ENCODE data around the gene VPS13C.

Gene VPS13C

DNA sequence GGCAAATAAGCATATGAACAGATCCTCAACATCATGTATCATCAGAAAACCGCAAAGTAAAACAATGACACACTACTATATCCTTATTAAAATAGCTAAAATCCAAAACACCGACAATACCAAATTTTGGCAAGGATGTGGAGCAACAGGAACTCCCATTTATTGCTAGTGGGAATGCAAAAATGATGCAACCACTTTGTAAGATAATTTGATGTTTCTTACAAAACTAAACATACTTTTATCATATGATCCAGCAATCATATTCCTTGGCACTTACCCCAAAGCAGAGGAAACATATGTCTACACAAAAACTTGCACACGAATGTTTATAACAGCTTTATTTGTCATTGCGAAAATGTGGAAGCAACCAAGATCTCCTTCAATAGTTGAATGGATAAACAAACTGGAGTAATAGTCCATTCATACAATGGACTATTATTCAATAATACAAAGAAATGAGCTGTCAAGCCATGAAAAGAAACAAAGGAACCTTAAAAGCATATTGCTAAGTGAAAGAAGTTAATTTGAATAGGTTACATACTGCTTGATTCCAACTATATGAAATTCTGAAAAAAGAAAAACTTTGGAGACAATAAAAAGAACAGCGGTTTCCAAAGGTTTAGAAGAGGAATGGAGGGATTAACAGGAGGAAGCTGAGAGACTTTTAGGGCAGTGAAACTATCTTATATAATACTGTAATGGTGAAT, 172.0 kb downstream of the VPS13C start:
- DNase-seq (ENCODE audit: low read depth) = no peak
- TF ChIP-seq, protein P1, sequence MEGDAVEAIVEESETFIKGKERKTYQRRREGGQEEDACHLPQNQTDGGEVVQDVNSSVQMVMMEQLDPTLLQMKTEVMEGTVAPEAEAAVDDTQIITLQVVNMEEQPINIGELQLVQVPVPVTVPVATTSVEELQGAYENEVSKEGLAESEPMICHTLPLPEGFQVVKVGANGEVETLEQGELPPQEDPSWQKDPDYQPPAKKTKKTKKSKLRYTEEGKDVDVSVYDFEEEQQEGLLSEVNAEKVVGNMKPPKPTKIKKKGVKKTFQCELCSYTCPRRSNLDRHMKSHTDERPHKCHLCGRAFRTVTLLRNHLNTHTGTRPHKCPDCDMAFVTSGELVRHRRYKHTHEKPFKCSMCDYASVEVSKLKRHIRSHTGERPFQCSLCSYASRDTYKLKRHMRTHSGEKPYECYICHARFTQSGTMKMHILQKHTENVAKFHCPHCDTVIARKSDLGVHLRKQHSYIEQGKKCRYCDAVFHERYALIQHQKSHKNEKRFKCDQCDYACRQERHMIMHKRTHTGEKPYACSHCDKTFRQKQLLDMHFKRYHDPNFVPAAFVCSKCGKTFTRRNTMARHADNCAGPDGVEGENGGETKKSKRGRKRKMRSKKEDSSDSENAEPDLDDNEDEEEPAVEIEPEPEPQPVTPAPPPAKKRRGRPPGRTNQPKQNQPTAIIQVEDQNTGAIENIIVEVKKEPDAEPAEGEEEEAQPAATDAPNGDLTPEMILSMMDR (IDR thresholded peaks at IDR 0.05; ENCODE audit: low read depth, low read length, missing control alignments) = no peak
- no peak overlapping the region for H3K4me3 ChIP-seq (ENCODE audit: low read depth, low read length)

- DNase-seq (ENCODE audit: low read depth) = no peak
- no peak overlapping the region for H3K4me3 ChIP-seq (ENCODE audit: low read depth, low read length)
- TF ChIP-seq, protein P1 (IDR thresholded peaks at IDR 0.05; ENCODE audit: low read depth, low read length, missing control alignments) = no peak
Observed at GRCh38 chr15:61880084-61880483, 180.2 kb downstream of the VPS13C start.

DNA sequence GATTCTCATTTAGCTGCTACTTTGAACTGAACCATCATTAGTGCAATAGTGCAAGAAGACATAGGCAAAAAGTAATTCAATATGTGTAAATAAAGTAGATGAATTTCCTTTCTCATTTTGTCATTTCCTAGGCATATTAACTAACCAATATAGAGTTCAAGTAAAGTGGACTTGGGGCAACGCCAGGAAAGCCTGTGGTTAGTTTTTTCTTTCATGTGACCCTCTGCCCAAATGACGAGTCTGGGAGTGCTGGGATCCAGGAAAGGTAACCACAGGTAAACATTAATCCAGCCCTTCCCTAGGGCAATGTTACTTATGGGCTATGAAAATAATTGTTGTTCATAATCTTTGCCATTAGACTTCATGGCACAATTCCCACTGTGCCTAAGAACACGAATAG, 181.0 kb downstream of the VPS13C start:
- no peak for DNase-seq (ENCODE audit: low read depth)

GRCh38 chr15:61871926-61872522, 188.2 kb downstream of the VPS13C start:
- no peak overlapping the region for H3K4me3 ChIP-seq (ENCODE audit: low read depth, low read length)
- TF ChIP-seq, protein P1 (IDR thresholded peaks at IDR 0.05; ENCODE audit: low read depth, low read length, missing control alignments) = peak; percentile 36
- DNase-seq (ENCODE audit: low read depth) = no peak

More for the DNA sequence above, 181.0 kb downstream of the VPS13C start:
- no peak overlapping the region for H3K4me3 ChIP-seq (ENCODE audit: low read depth, low read length)
- TF ChIP-seq, protein P1 (IDR thresholded peaks at IDR 0.05; ENCODE audit: low read depth, low read length, missing control alignments) = no peak

DNA sequence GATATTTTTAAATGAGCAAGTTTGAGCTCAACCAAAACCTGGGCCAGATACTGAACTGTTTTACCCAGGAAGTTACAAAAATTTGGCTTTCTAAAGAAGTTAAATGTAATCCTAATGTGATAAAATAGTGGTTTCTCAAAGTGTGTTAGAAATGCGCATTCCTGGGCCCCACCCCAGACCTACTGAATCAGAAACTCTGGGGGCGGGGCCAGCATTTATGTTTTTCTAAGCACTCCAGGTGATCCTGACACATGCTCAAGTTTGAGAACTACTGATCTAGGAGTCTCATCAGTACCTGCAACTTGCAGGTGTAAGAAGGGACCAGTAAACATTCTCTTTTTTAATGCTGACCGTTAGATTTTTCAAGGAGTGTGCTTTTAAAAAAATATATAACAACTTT, 190.6 kb downstream of the VPS13C start:
- DNase-seq (ENCODE audit: low read depth) = no peak
- TF ChIP-seq, protein P1 (IDR thresholded peaks at IDR 0.05; ENCODE audit: low read depth, low read length, missing control alignments) = no peak
- H3K4me3 ChIP-seq (ENCODE audit: low read depth, low read length) = no peak overlapping the region

DNA sequence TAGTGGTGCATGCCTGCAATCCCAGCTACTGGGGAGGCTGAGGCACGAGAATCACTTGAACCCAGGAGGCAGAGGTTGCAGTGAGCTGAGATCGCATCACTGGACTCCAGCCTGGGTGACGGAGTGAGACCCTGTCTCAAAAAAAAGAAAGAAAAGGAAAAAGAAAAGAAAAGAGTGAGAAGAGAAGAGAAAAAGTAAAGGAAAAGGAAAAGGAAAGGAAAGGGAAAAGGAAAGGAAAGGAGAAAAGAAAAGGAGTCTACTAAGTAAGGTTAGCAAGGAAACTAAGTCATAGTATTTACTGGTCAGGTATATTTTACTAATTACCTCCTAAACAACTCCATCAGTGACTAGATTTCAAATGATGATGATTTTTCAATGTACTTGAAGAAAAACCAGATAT, 198.3 kb downstream of the VPS13C start:
- TF ChIP-seq, protein P1 (IDR thresholded peaks at IDR 0.05; ENCODE audit: low read depth, low read length, missing control alignments) = no peak
- no peak overlapping the region for H3K4me3 ChIP-seq (ENCODE audit: low read depth, low read length)
- no peak for DNase-seq (ENCODE audit: low read depth)

Measured in GM12864 (cell line).